Caco-2 (cell line): ENCODE measurements around the gene HOXA6. TPM values are rescaled to one million over a fixed set of nuclear protein-coding genes. Genes with fewer than 3 reads are reported as not detected.

Experiments used
- BruUV-seq: library from RNA; stranded (reverse); fragments of 400-500 nt; replicated peaks from 2 replicates; lab custom pipeline; 2021; lab: Mats Ljungman, UMichigan
- CTCF ChIA-PET: fragments of 300-600 bp; sonication (Branson Sonifier 250); formaldehyde crosslinking; loops from one replicate; lab custom pipeline; 2022; ENCODE audit warnings: antibody characterized with exemption; lab: Charles Lee
- POLR2A ChIA-PET: fragments of 300-600 bp; sonication (Branson Sonifier 250); formaldehyde crosslinking; loops from one replicate; lab custom pipeline; 2022; ENCODE audit warnings: antibody characterized with exemption; lab: Charles Lee
- DNase-seq, 2 experiments: peaks; one replicate each; pipeline versions ENCODE4 v3.0.0 to v3.0.0-alpha.2; 2020 to 2022
- H3K27me3 ChIP-seq: replicated peaks from 2 replicates; pipeline ENCODE4 v1.6.0; 2011; ENCODE audit warnings: low read length; ENCODE audit not compliant: control insufficient read depth, insufficient read depth
- H3K36me3 ChIP-seq: 2 replicates; pipeline ENCODE4 v1.5.1; 2011; ENCODE audit warnings: low read length; ENCODE audit not compliant: control insufficient read depth, insufficient read depth
- H3K4me1 ChIP-seq: fragments of 250-450 bp; sonication (Bioruptor Pico); 2 replicates; pipeline ENCODE4 v1.5.1; 2020; ENCODE audit warnings: mild to moderate bottlenecking
- H3K4me3 ChIP-seq: 2 replicates; pipeline ENCODE4 v1.5.1; 2011; ENCODE audit warnings: low read depth, mild to moderate bottlenecking, control low read depth, low read length
- H3K9me3 ChIP-seq: fragments of 250-450 bp; sonication (Bioruptor Pico); 2 replicates; pipeline ENCODE4 v1.5.1; 2020; ENCODE audit warnings: mild to moderate bottlenecking, moderate library complexity
- H3K27ac Mint-ChIP-seq: one replicate; pipeline ENCODE4 v1.8.0; 2022; ENCODE audit warnings: mixed read lengths; ENCODE audit not compliant: unreplicated experiment
- H3K27me3 Mint-ChIP-seq: one replicate; pipeline ENCODE4 v1.8.0; 2022; ENCODE audit warnings: mixed read lengths; ENCODE audit not compliant: insufficient read depth, unreplicated experiment
- H3K36me3 Mint-ChIP-seq: one replicate; pipeline ENCODE4 v1.8.0; 2022; ENCODE audit warnings: mild to moderate bottlenecking, mixed read lengths; ENCODE audit not compliant: insufficient read depth, unreplicated experiment
- H3K4me1 Mint-ChIP-seq: one replicate; pipeline ENCODE4 v1.8.0; 2022; ENCODE audit warnings: low read depth, mixed read lengths; ENCODE audit not compliant: unreplicated experiment
- H3K4me3 Mint-ChIP-seq: one replicate; pipeline ENCODE4 v1.8.0; 2022; ENCODE audit warnings: mild to moderate bottlenecking, moderate library complexity, mixed read lengths; ENCODE audit not compliant: unreplicated experiment
- H3K9me3 Mint-ChIP-seq: one replicate; pipeline ENCODE4 v1.8.0; 2022; ENCODE audit warnings: mixed read lengths; ENCODE audit not compliant: unreplicated experiment
- CTCF ChIP-seq, 2 experiments: fragments of 200-600 bp in 1 of 2; IDR thresholded peaks; 1 replicate in 1 of 2; 2 replicates in 1 of 2; pipeline versions ENCODE4 v1.5.1 to v1.8.0; 2011 to 2022; ENCODE audit warnings: antibody characterized with exemption in 1 of 2, control low read depth in 1 of 2, inconsistent platforms in 1 of 2, low read depth in 1 of 2, low read length in 1 of 2, mild to moderate bottlenecking in 1 of 2, moderate library complexity in 1 of 2; ENCODE audit not compliant: insufficient read depth in 1 of 2, severe bottlenecking in 1 of 2, unreplicated experiment in 1 of 2
- intact Hi-C: fragments of 100-400 bp; cut with micrococcal nuclease; formaldehyde crosslinking; loops from one replicate; pipeline ENCODE4 v1.10.0; 2022; ENCODE audit not compliant: unreplicated experiment
- total RNA-seq: library from RNA; stranded (reverse); gene quantifications from 2 replicates; pipeline ENCODE4 v1.2.3, GENCODE V29; 2022

The HOXA6 gene
- total RNA-seq, 1 experiment from 2014 or later = 5.6 TPM

- H3K27me3 ChIP-seq = no peaks in the 10 kb centered on the region
- H3K4me3 ChIP-seq = no peak overlapping the region
- no peaks in the 10 kb centered on the region for H3K36me3 ChIP-seq
- H3K4me1 Mint-ChIP-seq = peaks cover 14% of the 10 kb centered on the region
- H3K9me3 ChIP-seq = no peaks in the 10 kb centered on the region
- peak overlapping the region; percentile 69 for H3K4me3 Mint-ChIP-seq
- TF ChIP-seq CTCF (IDR thresholded peaks at IDR 0.05; ENCODE audit: insufficient read depth in 1 of 2, low read depth in 1 of 2, low read length in 1 of 2, severe bottlenecking in 1 of 2, unreplicated experiment in 1 of 2) = no peak
- peaks cover 7% of the 10 kb centered on the region for H3K4me1 ChIP-seq
- intact Hi-C loops = loop anchor here (2.0 to 10.0 kb wide), 5 partner anchors 297 to 1265 kb away; partner anchors contain the start of genes CBX3, HNRNPA2B1 and SKAP2
- H3K36me3 Mint-ChIP-seq = peaks cover 23% of the 10 kb centered on the region
- no peaks in the 10 kb centered on the region for H3K9me3 Mint-ChIP-seq
- DNase-seq = peak in 1 of 2 experiments; percentile 15
- no peaks in the 10 kb centered on the region for H3K27me3 Mint-ChIP-seq
- CTCF ChIA-PET = interaction anchor here (0.7 kb wide), 1 partner anchor 308 kb away, joined by 3 read pairs; no protein-coding TSS in a partner anchor
- no peak overlapping the region for H3K27ac Mint-ChIP-seq
- POLR2A ChIA-PET = no interaction called here
- no TSS peak for BruUV-seq
Observed at GRCh38 chr7:27159266-27160144, 11.9 kb upstream of the HOXA6 start.

GRCh38 chr7:27158436-27159265 lies 11.1 kb upstream of the HOXA6 start:
- peak in 1 of 2 experiments; percentile 17 for DNase-seq

More at GRCh38 chr7:27158436-27159265, 11.1 kb upstream of the HOXA6 start:
- BruUV-seq = no TSS peak
- no peaks in the 10 kb centered on the region for H3K9me3 Mint-ChIP-seq
- H3K36me3 Mint-ChIP-seq = peaks cover 20% of the 10 kb centered on the region
- no peak overlapping the region for H3K4me3 Mint-ChIP-seq
- Histone ChIP-seq H3K4me3 (no peak overlapping the region), H3K27me3 (no peaks in the 10 kb centered on the region), H3K4me1 (peaks cover 7% of the 10 kb centered on the region), H3K36me3 (no peaks in the 10 kb centered on the region; the same call in 1 of the 2 replicates), H3K9me3 (no peaks in the 10 kb centered on the region)
- intact Hi-C loops = no loop called here
- POLR2A ChIA-PET = no interaction called here
- CTCF ChIA-PET = interaction anchor here (0.7 kb wide), 1 partner anchor 307 kb away, joined by 3 read pairs; no protein-coding TSS in a partner anchor
- H3K4me1 Mint-ChIP-seq = peaks cover 8% of the 10 kb centered on the region
- no peaks in the 10 kb centered on the region for H3K27me3 Mint-ChIP-seq
- no peak for TF ChIP-seq CTCF (IDR thresholded peaks at IDR 0.05; ENCODE audit: insufficient read depth in 1 of 2, low read depth in 1 of 2, low read length in 1 of 2, severe bottlenecking in 1 of 2, unreplicated experiment in 1 of 2)
- no peak overlapping the region for H3K27ac Mint-ChIP-seq
